Activated T-cell treated with anti-CD3 and anti-CD28 coated beads, Interleukin-2, amount 50 U/mL, for 24 hours (primary cell): Measurements from ENCODE around the gene HMOX2.

Experiments
- DNase-seq: peaks from one replicate; pipeline ENCODE4 v3.0.0-alpha.2; 2020
- H3K27ac Mint-ChIP-seq: 2 replicates; pipeline ENCODE4 v1.8.0; 2020; ENCODE audit warnings: mild to moderate bottlenecking, mixed read lengths
- H3K27me3 Mint-ChIP-seq: 2 replicates; pipeline ENCODE4 v1.8.0; 2020; ENCODE audit warnings: mixed read lengths
- H3K36me3 Mint-ChIP-seq: 2 replicates; pipeline ENCODE4 v1.8.0; 2020; ENCODE audit warnings: low read depth, mixed read lengths
- H3K4me1 Mint-ChIP-seq: 2 replicates; pipeline ENCODE4 v1.8.0; 2020; ENCODE audit warnings: low read depth, mixed read lengths
- H3K4me3 Mint-ChIP-seq: 2 replicates; pipeline ENCODE4 v1.8.0; 2020; ENCODE audit warnings: mild to moderate bottlenecking, moderate library complexity, mixed read lengths
- H3K9me3 Mint-ChIP-seq: 2 replicates; pipeline ENCODE4 v1.8.0; 2020; ENCODE audit warnings: mixed read lengths

Gene HMOX2

GRCh38 chr16:4505356-4506147 lies 29.4 kb downstream of the HMOX2 start:
- H3K4me1 Mint-ChIP-seq, result peaks cover 56% of the 10 kb centered on the region
- H3K9me3 Mint-ChIP-seq, result no peaks in the 10 kb centered on the region
- H3K36me3 Mint-ChIP-seq, result peaks cover 62% of the 10 kb centered on the region
- DNase-seq, result peak; percentile 70
- H3K27me3 Mint-ChIP-seq, result no peaks in the 10 kb centered on the region
- peak overlapping the region; percentile 56 for H3K4me3 Mint-ChIP-seq
- H3K27ac Mint-ChIP-seq, result peak overlapping the region; percentile 89

GRCh38 chr16:4506450-4506849 lies 30.3 kb downstream of the HMOX2 start:
- DNase-seq, result peak; percentile 69
- peaks cover 66% of the 10 kb centered on the region for H3K36me3 Mint-ChIP-seq
- H3K4me1 Mint-ChIP-seq, result peaks cover 51% of the 10 kb centered on the region
- H3K27ac Mint-ChIP-seq, result peak overlapping the region; percentile 89
- no peaks in the 10 kb centered on the region for H3K9me3 Mint-ChIP-seq
- H3K4me3 Mint-ChIP-seq, result peak overlapping the region; percentile 56
- no peaks in the 10 kb centered on the region for H3K27me3 Mint-ChIP-seq

GRCh38 chr16:4507588-4508345 lies 31.6 kb downstream of the HMOX2 start:
- peak overlapping the region; percentile 89 for H3K27ac Mint-ChIP-seq
- H3K4me1 Mint-ChIP-seq, result peaks cover 45% of the 10 kb centered on the region
- no peak overlapping the region for H3K4me3 Mint-ChIP-seq
- DNase-seq, result no peak
- H3K36me3 Mint-ChIP-seq, result peaks cover 75% of the 10 kb centered on the region
- H3K9me3 Mint-ChIP-seq, result no peaks in the 10 kb centered on the region
- H3K27me3 Mint-ChIP-seq, result no peaks in the 10 kb centered on the region

GRCh38 chr16:4508806-4509205 lies 32.6 kb downstream of the HMOX2 start:
- H3K27ac Mint-ChIP-seq, result peak overlapping the region; percentile 65
- H3K4me3 Mint-ChIP-seq, result no peak overlapping the region
- H3K9me3 Mint-ChIP-seq, result no peaks in the 10 kb centered on the region
- no peak for DNase-seq
- H3K27me3 Mint-ChIP-seq, result no peaks in the 10 kb centered on the region
- peaks cover 43% of the 10 kb centered on the region for H3K4me1 Mint-ChIP-seq
- H3K36me3 Mint-ChIP-seq, result peaks cover 84% of the 10 kb centered on the region

- peak overlapping the region; percentile 65 for H3K27ac Mint-ChIP-seq
- H3K27me3 Mint-ChIP-seq, result no peaks in the 10 kb centered on the region
- H3K36me3 Mint-ChIP-seq, result peaks cover 89% of the 10 kb centered on the region
- no peak for DNase-seq
- no peak overlapping the region for H3K4me3 Mint-ChIP-seq
- peaks cover 43% of the 10 kb centered on the region for H3K4me1 Mint-ChIP-seq
- H3K9me3 Mint-ChIP-seq, result no peaks in the 10 kb centered on the region
These were observed 33.2 kb downstream of the HMOX2 start for GRCh38 chr16:4509420-4509819.

GRCh38 chr16:4510131-4510530 lies 33.9 kb downstream of the HMOX2 start:
- no peak overlapping the region for H3K4me3 Mint-ChIP-seq
- H3K27ac Mint-ChIP-seq, result peak overlapping the region; percentile 76
- no peaks in the 10 kb centered on the region for H3K27me3 Mint-ChIP-seq
- no peak for DNase-seq
- peaks cover 91% of the 10 kb centered on the region for H3K36me3 Mint-ChIP-seq
- H3K4me1 Mint-ChIP-seq, result peaks cover 45% of the 10 kb centered on the region
- no peaks in the 10 kb centered on the region for H3K9me3 Mint-ChIP-seq

- Mint-ChIP-seq H3K36me3 (peaks cover 92% of the 10 kb centered on the region), H3K4me3 (no peak overlapping the region), H3K27ac (peak overlapping the region; percentile 74), H3K9me3 (no peaks in the 10 kb centered on the region), H3K4me1 (peaks cover 45% of the 10 kb centered on the region), H3K27me3 (no peaks in the 10 kb centered on the region)
- DNase-seq, result no peak
These were observed 34.7 kb downstream of the HMOX2 start for GRCh38 chr16:4510747-4511426.

- no peak for DNase-seq
- Mint-ChIP-seq H3K27ac (peak overlapping the region; percentile 74), H3K4me3 (no peak overlapping the region), H3K27me3 (no peaks in the 10 kb centered on the region), H3K36me3 (peaks cover 91% of the 10 kb centered on the region), H3K4me1 (peaks cover 43% of the 10 kb centered on the region), H3K9me3 (no peaks in the 10 kb centered on the region)
These were observed 35.4 kb downstream of the HMOX2 start for GRCh38 chr16:4511441-4512082.

GRCh38 chr16:4512473-4512872 lies 36.3 kb downstream of the HMOX2 start:
- DNase-seq, result no peak
- H3K4me1 Mint-ChIP-seq, result peaks cover 42% of the 10 kb centered on the region
- no peak overlapping the region for H3K4me3 Mint-ChIP-seq
- peaks cover 82% of the 10 kb centered on the region for H3K36me3 Mint-ChIP-seq
- H3K27me3 Mint-ChIP-seq, result no peaks in the 10 kb centered on the region
- H3K9me3 Mint-ChIP-seq, result no peaks in the 10 kb centered on the region
- peak overlapping the region; percentile 74 for H3K27ac Mint-ChIP-seq

- DNase-seq, result no peak
- Mint-ChIP-seq H3K4me1 (peaks cover 42% of the 10 kb centered on the region), H3K27ac (peak overlapping the region; percentile 75), H3K36me3 (peaks cover 76% of the 10 kb centered on the region), H3K9me3 (no peaks in the 10 kb centered on the region), H3K4me3 (no peak overlapping the region), H3K27me3 (no peaks in the 10 kb centered on the region)
These were observed 37.1 kb downstream of the HMOX2 start for GRCh38 chr16:4513086-4513860.

- no peaks in the 10 kb centered on the region for H3K27me3 Mint-ChIP-seq
- H3K4me3 Mint-ChIP-seq, result no peak overlapping the region
- peak overlapping the region; percentile 88 for H3K27ac Mint-ChIP-seq
- H3K9me3 Mint-ChIP-seq, result no peaks in the 10 kb centered on the region
- peaks cover 72% of the 10 kb centered on the region for H3K36me3 Mint-ChIP-seq
- no peak for DNase-seq
- H3K4me1 Mint-ChIP-seq, result peaks cover 47% of the 10 kb centered on the region
These were observed 37.7 kb downstream of the HMOX2 start for GRCh38 chr16:4513881-4514280.

GRCh38 chr16:4514606-4515005 lies 38.4 kb downstream of the HMOX2 start:
- H3K4me3 Mint-ChIP-seq, result no peak overlapping the region

GRCh38 chr16:4515611-4516233 lies 39.5 kb downstream of the HMOX2 start:
- Mint-ChIP-seq H3K4me1 (peaks cover 51% of the 10 kb centered on the region), H3K36me3 (peaks cover 55% of the 10 kb centered on the region), H3K4me3 (peak overlapping the region; percentile 39), H3K9me3 (no peaks in the 10 kb centered on the region), H3K27me3 (no peaks in the 10 kb centered on the region), H3K27ac (peak overlapping the region; percentile 88)
- no peak for DNase-seq

More at GRCh38 chr16:4514606-4515005, 38.4 kb downstream of the HMOX2 start:
- Mint-ChIP-seq H3K27me3 (no peaks in the 10 kb centered on the region), H3K9me3 (no peaks in the 10 kb centered on the region), H3K36me3 (peaks cover 65% of the 10 kb centered on the region), H3K4me1 (peaks cover 47% of the 10 kb centered on the region), H3K27ac (peak overlapping the region; percentile 88)
- no peak for DNase-seq
